GM21786 (cell line): ENCODE data around the gene UTP14A.
"Not testable (repeated sequence)": the region's sequence is repeated elsewhere in the genome, so short reads cannot be mapped to it uniquely, and the experiment has no call there.

Experiments
- ATAC-seq: cut with Tn5 transposase; IDR thresholded peaks from one replicate; pipeline ENCODE4 v1.9.1; 2021; ENCODE audit not compliant: unreplicated experiment

Gene UTP14A, protein sequence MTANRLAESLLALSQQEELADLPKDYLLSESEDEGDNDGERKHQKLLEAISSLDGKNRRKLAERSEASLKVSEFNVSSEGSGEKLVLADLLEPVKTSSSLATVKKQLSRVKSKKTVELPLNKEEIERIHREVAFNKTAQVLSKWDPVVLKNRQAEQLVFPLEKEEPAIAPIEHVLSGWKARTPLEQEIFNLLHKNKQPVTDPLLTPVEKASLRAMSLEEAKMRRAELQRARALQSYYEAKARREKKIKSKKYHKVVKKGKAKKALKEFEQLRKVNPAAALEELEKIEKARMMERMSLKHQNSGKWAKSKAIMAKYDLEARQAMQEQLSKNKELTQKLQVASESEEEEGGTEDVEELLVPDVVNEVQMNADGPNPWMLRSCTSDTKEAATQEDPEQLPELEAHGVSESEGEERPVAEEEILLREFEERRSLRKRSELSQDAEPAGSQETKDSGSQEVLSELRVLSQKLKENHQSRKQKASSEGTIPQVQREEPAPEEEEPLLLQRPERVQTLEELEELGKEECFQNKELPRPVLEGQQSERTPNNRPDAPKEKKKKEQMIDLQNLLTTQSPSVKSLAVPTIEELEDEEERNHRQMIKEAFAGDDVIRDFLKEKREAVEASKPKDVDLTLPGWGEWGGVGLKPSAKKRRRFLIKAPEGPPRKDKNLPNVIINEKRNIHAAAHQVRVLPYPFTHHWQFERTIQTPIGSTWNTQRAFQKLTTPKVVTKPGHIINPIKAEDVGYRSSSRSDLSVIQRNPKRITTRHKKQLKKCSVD

DNA sequence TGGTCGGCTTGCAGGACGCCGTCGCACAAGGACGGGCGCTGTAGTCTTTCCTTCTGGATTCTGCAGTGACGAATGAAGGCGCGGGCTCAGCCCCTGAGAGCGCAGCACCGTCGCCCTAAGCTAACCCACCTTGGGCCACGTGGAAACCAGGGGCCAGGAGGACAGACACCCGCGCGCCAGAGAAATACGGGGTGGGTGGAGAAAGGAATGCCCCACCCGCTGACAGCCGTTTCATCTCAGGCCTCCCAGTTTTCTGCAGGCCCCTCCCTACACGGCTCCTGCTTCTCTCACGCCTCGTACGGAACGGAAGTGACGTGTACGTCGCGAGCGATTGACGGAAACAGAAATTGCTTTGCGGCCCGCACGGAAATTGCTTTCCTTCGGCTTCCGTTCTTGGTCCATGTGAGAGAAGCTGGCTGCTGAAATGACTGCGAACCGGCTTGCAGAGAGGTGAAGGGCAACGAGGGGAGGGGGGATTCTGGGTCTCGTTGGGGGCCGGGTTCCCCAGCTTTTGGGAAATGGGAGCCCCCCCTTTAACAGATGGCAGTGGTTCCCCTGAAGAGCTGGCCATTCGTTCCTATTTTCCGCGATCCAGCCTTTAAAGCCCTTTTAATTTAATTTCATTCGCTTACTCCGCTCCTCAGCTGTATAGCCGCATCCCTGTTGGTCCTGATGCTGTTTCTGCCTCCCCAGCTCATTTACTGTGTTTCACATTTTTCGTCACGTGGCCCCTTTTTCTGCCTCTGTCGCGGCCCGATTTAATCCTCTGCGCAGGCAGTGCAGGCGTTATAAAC, at the start of gene UTP14A:
UTP14A (plus strand) TSS at position 378 of the 794 bp plus-strand sequence; CDS start at position 425, 47 bp downstream.
- peak; percentile 95 for ATAC-seq

GRCh38 chrX:129859134-129859533, 46.8 kb upstream of the UTP14A start:
- ATAC-seq: not testable (repeated sequence)

GRCh38 chrX:129866321-129866720, 39.6 kb upstream of the UTP14A start:
- not testable (repeated sequence) for ATAC-seq

GRCh38 chrX:129872524-129872923, 33.4 kb upstream of the UTP14A start:
- no peak for ATAC-seq

- no peak for ATAC-seq
Observed at GRCh38 chrX:129875669-129876068, 30.3 kb upstream of the UTP14A start.

DNA sequence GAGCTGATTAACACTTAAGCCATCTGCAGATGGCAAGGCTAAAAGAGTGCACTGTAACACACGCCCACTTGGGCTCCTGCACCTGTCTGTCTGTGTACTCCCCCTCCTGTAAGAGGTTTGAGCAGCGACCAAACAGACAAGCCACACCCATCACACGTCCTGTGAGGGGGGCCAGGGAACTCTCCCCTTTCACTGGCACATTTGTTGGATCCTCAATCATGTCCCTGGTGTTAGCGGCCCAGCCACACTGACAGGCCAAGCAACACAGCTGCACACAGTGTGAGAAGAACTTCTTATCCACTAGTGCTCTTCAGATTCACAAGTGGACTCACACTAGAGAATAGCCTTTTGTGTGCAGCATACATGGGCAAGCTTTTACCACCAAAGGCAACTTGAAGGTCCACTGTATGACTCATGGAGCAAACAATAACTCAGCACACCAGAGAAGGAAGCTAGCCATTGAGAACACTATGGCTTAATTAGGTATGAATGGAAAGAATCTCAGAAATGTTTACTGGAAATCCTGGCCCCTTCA, 29.1 kb upstream of the UTP14A start:
- no peak for ATAC-seq

DNA sequence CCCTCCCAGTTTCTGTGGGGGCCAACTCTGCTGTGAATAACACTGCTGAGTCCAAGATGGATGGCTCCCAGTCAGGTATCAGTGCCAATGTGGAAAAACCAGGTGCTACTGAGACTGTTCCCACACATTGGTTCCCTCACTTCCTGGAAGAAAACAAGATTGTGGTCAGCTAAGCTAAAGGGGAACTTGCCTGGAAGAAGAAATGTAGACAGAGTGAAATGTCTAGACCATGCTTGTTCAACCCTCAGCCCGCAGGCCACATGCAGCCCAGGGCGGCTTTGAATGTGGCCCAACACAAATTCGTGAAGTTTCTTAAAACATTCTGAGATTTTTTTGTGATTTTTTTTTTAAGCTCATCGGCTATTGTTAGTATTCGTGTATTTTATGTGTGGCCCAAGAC, 28.6 kb upstream of the UTP14A start:
- ATAC-seq: no peak

DNA sequence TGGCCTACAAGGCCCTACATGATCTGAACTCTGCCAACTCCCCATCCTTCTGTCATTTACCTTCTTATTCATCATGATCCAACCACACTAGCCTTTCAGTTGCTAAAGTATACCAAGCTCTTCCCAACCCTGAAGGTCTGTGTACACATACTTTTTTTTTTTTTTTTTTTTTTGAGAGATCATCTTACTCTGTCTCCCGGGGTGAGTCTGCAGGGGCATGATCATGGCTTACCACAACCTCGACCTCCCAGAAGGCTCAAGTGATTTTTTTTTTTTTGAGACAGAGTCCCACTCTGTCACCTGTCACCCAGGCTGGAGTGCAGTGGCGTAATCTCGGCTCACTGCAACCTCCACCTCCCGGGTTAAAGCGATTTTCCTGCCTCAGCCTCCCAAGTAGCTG, 5.9 kb upstream of the UTP14A start:
- no peak for ATAC-seq

GRCh38 chrX:129908636-129909035, 2.7 kb downstream of the UTP14A start:
- no peak for ATAC-seq

GRCh38 chrX:129925305-129926092, 19.5 kb downstream of the UTP14A start:
- ATAC-seq: peak; percentile 62

GRCh38 chrX:129930941-129931410, 25.0 kb downstream of the UTP14A start:
- ATAC-seq: peak; percentile 6

- peak; percentile 72 for ATAC-seq
Observed at GRCh38 chrX:129931411-129932015, 25.5 kb downstream of the UTP14A start.

DNA sequence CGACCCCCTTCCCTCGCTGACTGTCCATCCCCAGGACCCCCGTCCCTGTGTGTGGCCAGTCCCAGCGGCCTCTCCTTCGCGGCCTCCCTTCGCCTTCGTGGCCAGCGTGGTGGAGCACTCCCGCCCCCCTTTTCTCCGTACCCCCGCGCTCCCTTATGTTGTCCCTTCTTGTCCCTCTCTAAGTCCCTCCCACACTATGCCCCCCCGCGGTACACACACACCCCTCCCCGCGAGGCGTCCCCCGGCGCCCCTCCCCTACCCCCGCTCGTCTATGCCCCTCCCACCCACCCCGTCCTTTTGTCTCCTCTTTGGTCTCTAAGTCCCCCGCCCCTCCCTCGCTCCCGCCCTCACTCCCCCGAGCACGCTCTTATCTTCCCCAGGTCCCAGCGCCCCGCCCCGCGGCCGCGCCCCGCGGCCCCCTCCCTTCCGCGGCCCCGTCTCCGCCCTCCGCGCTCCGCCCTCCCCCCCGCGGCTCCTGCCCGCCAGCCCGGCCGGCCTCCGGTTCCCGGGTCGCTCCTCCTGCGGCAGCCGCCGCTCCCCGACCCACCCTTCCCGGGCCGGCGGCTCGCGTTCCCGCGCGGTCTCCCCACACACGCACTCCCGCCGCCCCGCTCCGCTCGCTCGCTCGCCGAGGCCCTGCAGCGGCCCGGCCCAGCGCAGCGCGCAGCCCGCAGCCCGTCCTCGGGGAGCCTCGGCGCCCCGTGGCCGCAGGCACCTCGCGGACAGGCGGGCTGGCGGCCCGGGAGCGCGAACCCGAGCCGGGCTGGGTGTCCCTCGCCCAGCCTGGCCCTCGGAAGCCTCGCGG, 26.3 kb downstream of the UTP14A start:
- ATAC-seq: peak; percentile 40

DNA sequence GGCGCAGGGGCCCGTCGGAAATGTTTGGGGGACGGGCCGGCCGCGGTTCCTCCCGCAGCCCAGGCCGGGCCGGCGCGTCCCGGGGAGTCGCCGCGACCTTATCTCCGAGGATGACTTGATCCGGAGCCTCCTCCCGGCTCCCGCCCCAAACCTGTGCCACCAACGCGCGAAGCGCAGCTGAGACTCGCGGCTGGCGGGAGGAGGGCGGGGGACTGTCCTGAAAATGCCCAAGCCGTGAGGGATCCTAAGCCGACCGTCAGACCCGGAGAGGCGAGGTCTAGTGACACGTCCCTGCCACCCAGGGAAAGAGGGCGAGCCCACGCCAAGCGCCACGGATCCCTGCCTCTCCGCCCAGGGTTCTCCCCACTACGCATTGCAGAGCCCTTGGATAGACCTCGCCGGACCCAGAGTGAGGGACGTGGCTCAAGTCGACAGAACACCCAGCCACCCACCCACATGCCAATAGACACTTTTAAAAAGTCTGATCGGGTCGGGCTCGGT, 26.9 kb downstream of the UTP14A start:
- no peak for ATAC-seq

GRCh38 chrX:129933700-129934099, 27.7 kb downstream of the UTP14A start:
- ATAC-seq: no peak

- no peak for ATAC-seq
Observed at GRCh38 chrX:129934461-129934860, 28.5 kb downstream of the UTP14A start.

GRCh38 chrX:129934952-129935351, 29.0 kb downstream of the UTP14A start:
- no peak for ATAC-seq

- no peak for ATAC-seq
Observed at GRCh38 chrX:129938081-129938480, 32.1 kb downstream of the UTP14A start.

- no peak for ATAC-seq
Observed at GRCh38 chrX:129939986-129940385, 34.0 kb downstream of the UTP14A start.
